Fibroblast of lung (primary cell): ENCODE measurements around the gene HMG20A. TPM values are rescaled to one million over a fixed set of nuclear protein-coding genes. Genes with fewer than 3 reads are reported as not detected.
A peak's percentile ranks its signal among the peaks of the same experiment; 100 is the strongest.
"Not testable (repeated sequence)": the region's sequence is repeated elsewhere in the genome, so short reads cannot be mapped to it uniquely, and the experiment has no call there.

ENCODE experiments used
- DNase-seq, 2 donors: peaks; one replicate each; pipeline versions ENCODE4 v3.0.0 to v3.0.0-alpha.2; 2010; ENCODE audit warnings: low read depth in 2 of 2
- H2AFZ ChIP-seq: 2 replicates; pipeline ENCODE4 v1.5.1; 2012; ENCODE audit warnings: low read length, control low read depth, inconsistent platforms
- H3K27ac ChIP-seq: 2 replicates; pipeline ENCODE4 v1.5.1; 2011; ENCODE audit warnings: low read length, control low read depth; ENCODE audit not compliant: insufficient read depth
- H3K27me3 ChIP-seq: 2 replicates; pipeline ENCODE4 v1.5.1; 2011; ENCODE audit warnings: mild to moderate bottlenecking, low read length; ENCODE audit not compliant: control insufficient read depth, insufficient read depth
- H3K36me3 ChIP-seq: 2 replicates; pipeline ENCODE4 v1.5.1; 2011; ENCODE audit warnings: low read length; ENCODE audit not compliant: control insufficient read depth, insufficient read depth
- H3K4me1 ChIP-seq: 2 replicates; pipeline ENCODE4 v1.5.1; 2011; ENCODE audit warnings: low read length; ENCODE audit not compliant: control insufficient read depth, insufficient read depth; ENCODE audit errors: extremely low read depth
- H3K4me2 ChIP-seq: 2 replicates; pipeline ENCODE4 v1.5.1; 2011; ENCODE audit warnings: low read length, control low read depth; ENCODE audit not compliant: insufficient read depth; ENCODE audit errors: extremely low read depth
- H3K4me3 ChIP-seq, 4 experiments: fragments of 200-600 bp in 1 of 4; sonication (generic) in 1 of 4; replicated peaks in 1 of 4; 2 replicates each; pipeline ENCODE4 v1.5.1; 2011 to 2016; ENCODE audit warnings: low read length in 4 of 4, low read depth in 3 of 4, mild to moderate bottlenecking in 3 of 4, control low read depth in 2 of 4, inconsistent platforms in 1 of 4, mixed read lengths in 1 of 4; ENCODE audit not compliant: insufficient read depth in 1 of 4; ENCODE audit errors: control extremely low read depth in 1 of 4
- H3K79me2 ChIP-seq: 2 replicates; pipeline ENCODE4 v1.5.1; 2012; ENCODE audit warnings: mild to moderate bottlenecking, low read length, inconsistent platforms; ENCODE audit not compliant: control insufficient read depth, insufficient read depth
- H3K9ac ChIP-seq: 2 replicates; pipeline ENCODE4 v1.5.1; 2011; ENCODE audit warnings: mild to moderate bottlenecking, low read length, control low read depth; ENCODE audit not compliant: insufficient read depth
- H3K9me3 ChIP-seq: 2 replicates; pipeline ENCODE4 v1.5.1; 2012; ENCODE audit warnings: low read depth, low read length; ENCODE audit not compliant: control insufficient read depth, insufficient read depth
- H4K20me1 ChIP-seq: 2 replicates; pipeline ENCODE4 v1.5.1; 2011; ENCODE audit warnings: low read length; ENCODE audit not compliant: control insufficient read depth, insufficient read depth; ENCODE audit errors: extremely low read depth
- EZH2 ChIP-seq: IDR thresholded peaks from 2 replicates; pipeline ENCODE4 v1.5.1; 2012; ENCODE audit warnings: low read length, control low read depth, mild to moderate bottlenecking; ENCODE audit errors: missing control alignments
- polyA plus RNA-seq, 2 donors: library from polyadenylated mRNA; depleted of rRNA in 1 of 2; stranded (reverse) in 1 of 2; unstranded in 1 of 2; fragments of >200 nt; gene quantifications; 2 replicates each; pipeline ENCODE4 v1.2.1, GENCODE V29; 2011 to 2012; ENCODE audit warnings: missing spikeins in 1 of 2
- total RNA-seq: library from RNA; depleted of rRNA; stranded (reverse); fragments of >200 nt; gene quantifications from 2 replicates; pipeline ENCODE4 v1.2.1, GENCODE V29; 2014
- TF ChIP-seq, protein P1 (sequence below), 2 donors: IDR thresholded peaks in 1 of 2; conservative IDR thresholded peaks in 1 of 2; 1 replicate in 1 of 2; 2 replicates in 1 of 2; pipeline ENCODE4 v1.5.1; 2011 to 2012; ENCODE audit warnings: low read length in 2 of 2, control low read depth in 1 of 2, inconsistent platforms in 1 of 2, low read depth in 1 of 2, mild to moderate bottlenecking in 1 of 2

The HMG20A gene
- total and polyA plus RNA-seq, 2 donors (not counting 1 experiment from before 2014, with no cell fraction given): 26.3 to 38.0 TPM

DNA sequence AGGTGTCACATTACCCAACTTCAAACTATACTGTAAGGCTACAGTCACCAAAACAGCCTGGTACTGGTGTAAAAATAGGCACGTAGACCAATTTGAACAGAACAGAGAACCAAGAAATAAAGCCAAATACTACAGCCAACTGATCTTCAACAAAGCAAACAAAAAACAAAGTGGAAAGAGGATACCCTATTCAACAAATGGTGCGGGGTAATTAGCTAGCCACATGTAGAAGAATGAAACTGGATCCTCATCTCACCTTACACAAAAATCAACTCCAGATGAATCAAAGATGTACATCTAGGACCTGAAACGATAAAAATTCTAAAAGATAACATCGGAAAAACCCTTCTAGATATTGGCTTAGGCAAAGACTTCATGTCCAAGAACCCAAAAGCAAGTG, 13.8 kb upstream of the HMG20A start:
- H3K9ac ChIP-seq: no peak overlapping the region
- H3K4me3 ChIP-seq: no peak overlapping the region
- peaks cover 5% of the 10 kb centered on the region for H4K20me1 ChIP-seq

GRCh38 chr15:77409259-77410156, 11.2 kb upstream of the HMG20A start:
- Histone ChIP-seq H3K4me3 (no peak overlapping the region), H3K4me2 (no peak overlapping the region), H3K36me3 (no peaks in the 10 kb centered on the region), H3K27me3 (no peaks in the 10 kb centered on the region), H3K9me3 (no peaks in the 10 kb centered on the region), H3K27ac (no peak overlapping the region), H2AFZ (no peak overlapping the region), H3K9ac (no peak overlapping the region), H3K79me2 (peaks cover 95% of the 10 kb centered on the region), H4K20me1 (peaks cover 5% of the 10 kb centered on the region), H3K4me1 (peaks cover 2% of the 10 kb centered on the region)
- DNase-seq: peak in 1 of 2 donors; percentile 9
- no peak for TF ChIP-seq EZH2
- TF ChIP-seq, protein P1, sequence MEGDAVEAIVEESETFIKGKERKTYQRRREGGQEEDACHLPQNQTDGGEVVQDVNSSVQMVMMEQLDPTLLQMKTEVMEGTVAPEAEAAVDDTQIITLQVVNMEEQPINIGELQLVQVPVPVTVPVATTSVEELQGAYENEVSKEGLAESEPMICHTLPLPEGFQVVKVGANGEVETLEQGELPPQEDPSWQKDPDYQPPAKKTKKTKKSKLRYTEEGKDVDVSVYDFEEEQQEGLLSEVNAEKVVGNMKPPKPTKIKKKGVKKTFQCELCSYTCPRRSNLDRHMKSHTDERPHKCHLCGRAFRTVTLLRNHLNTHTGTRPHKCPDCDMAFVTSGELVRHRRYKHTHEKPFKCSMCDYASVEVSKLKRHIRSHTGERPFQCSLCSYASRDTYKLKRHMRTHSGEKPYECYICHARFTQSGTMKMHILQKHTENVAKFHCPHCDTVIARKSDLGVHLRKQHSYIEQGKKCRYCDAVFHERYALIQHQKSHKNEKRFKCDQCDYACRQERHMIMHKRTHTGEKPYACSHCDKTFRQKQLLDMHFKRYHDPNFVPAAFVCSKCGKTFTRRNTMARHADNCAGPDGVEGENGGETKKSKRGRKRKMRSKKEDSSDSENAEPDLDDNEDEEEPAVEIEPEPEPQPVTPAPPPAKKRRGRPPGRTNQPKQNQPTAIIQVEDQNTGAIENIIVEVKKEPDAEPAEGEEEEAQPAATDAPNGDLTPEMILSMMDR (conservative IDR thresholded peaks at IDR 0.05 in 1 of 2, IDR thresholded peaks at IDR 0.05 in 1 of 2; ENCODE audit: low read depth in 1 of 2, low read length in 2 of 2): no peak

More for the DNA sequence above, 13.8 kb upstream of the HMG20A start:
- no peak overlapping the region for H3K4me2 ChIP-seq
- no peak for TF ChIP-seq EZH2
- TF ChIP-seq, protein P1 (conservative IDR thresholded peaks at IDR 0.05 in 1 of 2, IDR thresholded peaks at IDR 0.05 in 1 of 2; ENCODE audit: low read depth in 1 of 2, low read length in 2 of 2): no peak
- H3K36me3 ChIP-seq: no peaks in the 10 kb centered on the region
- no peaks in the 10 kb centered on the region for H3K4me1 ChIP-seq
- peaks cover 89% of the 10 kb centered on the region for H3K79me2 ChIP-seq
- H3K27ac ChIP-seq: no peak overlapping the region
- H3K9me3 ChIP-seq: no peaks in the 10 kb centered on the region
- H2AFZ ChIP-seq: no peak overlapping the region
- H3K27me3 ChIP-seq: no peaks in the 10 kb centered on the region
- DNase-seq: no peak

- not testable (repeated sequence) for H3K4me1 ChIP-seq, H3K9ac ChIP-seq, H3K4me2 ChIP-seq, H3K4me3 ChIP-seq, H2AFZ ChIP-seq, DNase-seq, H3K27ac ChIP-seq, H3K9me3 ChIP-seq, H3K36me3 ChIP-seq, H4K20me1 ChIP-seq, H3K27me3 ChIP-seq
- peaks cover 95% of the 10 kb centered on the region for H3K79me2 ChIP-seq
Measured at GRCh38 chr15:77410157-77410500, 10.6 kb upstream of the HMG20A start.
